HEK293 (cell line): ENCODE data around the gene KCNH5.

Experiments used
- HOXA7 ChIP-seq: sonication (generic); formaldehyde crosslinking; IDR thresholded peaks from 2 replicates; pipeline ENCODE4 v1.8.1; 2022; ENCODE audit warnings: missing genetic modification reagents, borderline replicate concordance
- MEIS1 ChIP-seq: sonication (generic); formaldehyde crosslinking; IDR thresholded peaks from 2 replicates; pipeline ENCODE4 v1.8.1; 2022; ENCODE audit warnings: missing genetic modification reagents, mild to moderate bottlenecking, borderline replicate concordance
- MYNN ChIP-seq: fragments of 450-650 bp; formaldehyde crosslinking; IDR thresholded peaks from 2 replicates; pipeline ENCODE4 v1.5.1; 2016; ENCODE audit warnings: missing biosample characterization, missing genetic modification characterization, borderline replicate concordance
- YY1 ChIP-seq: fragments of 450-650 bp; formaldehyde crosslinking; IDR thresholded peaks from 2 replicates; pipeline ENCODE4 v1.5.1; 2018; ENCODE audit warnings: missing biosample characterization, missing genetic modification characterization
- ZFP41 ChIP-seq: fragments of 450-650 bp; formaldehyde crosslinking; IDR thresholded peaks from 2 replicates; pipeline ENCODE4 v1.5.1; 2016; ENCODE audit warnings: missing biosample characterization, missing genetic modification characterization, borderline replicate concordance
- ZNF335 ChIP-seq: fragments of 450-650 bp; formaldehyde crosslinking; conservative IDR thresholded peaks from 2 replicates; pipeline ENCODE4 v1.5.1; 2016; ENCODE audit warnings: missing biosample characterization, missing genetic modification characterization
- ZNF350 ChIP-seq: fragments of 450-650 bp; formaldehyde crosslinking; IDR thresholded peaks from 2 replicates; pipeline ENCODE4 v1.5.0; 2017; ENCODE audit warnings: missing biosample characterization, mild to moderate bottlenecking, missing genetic modification characterization
- ZNF48 ChIP-seq: fragments of 450-650 bp; formaldehyde crosslinking; IDR thresholded peaks from 2 replicates; pipeline ENCODE4 v1.5.1; 2016; ENCODE audit warnings: missing biosample characterization, missing genetic modification characterization
- ZNF629 ChIP-seq: fragments of 450-650 bp; formaldehyde crosslinking; IDR thresholded peaks from 2 replicates; pipeline ENCODE4 v1.5.1; 2017; ENCODE audit warnings: missing biosample characterization, missing genetic modification characterization
- TF ChIP-seq, protein P1 (sequence below): fragments of 450-650 bp; formaldehyde crosslinking; IDR thresholded peaks from 2 replicates; pipeline ENCODE4 v1.5.1; 2016; ENCODE audit warnings: missing biosample characterization, missing genetic modification characterization
- TF ChIP-seq, protein P2 (sequence below): fragments of 450-650 bp; formaldehyde crosslinking; IDR thresholded peaks from 2 replicates; pipeline ENCODE4 v1.5.1; 2016; ENCODE audit warnings: missing biosample characterization, missing genetic modification characterization

DNA sequence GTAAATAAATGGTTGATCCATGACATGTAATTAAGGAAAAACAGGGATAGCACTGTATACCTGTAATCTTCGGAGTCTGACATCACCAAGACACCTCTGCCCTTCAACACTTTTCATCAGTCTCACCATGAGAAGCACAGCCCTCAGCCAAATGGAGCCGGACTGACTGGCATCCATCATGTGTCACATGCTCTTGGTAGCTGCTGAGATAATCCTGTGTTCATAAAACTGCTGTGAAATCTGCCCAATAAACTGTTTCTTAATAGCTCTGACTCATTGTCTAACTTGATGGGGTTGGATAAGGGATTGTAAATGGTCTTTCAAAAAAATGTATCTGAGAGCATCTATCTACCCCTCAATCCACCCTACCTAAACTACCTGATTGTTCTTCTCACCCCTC, 33.6 kb downstream of the KCNH5 start:
- TF ChIP-seq, protein P1, sequence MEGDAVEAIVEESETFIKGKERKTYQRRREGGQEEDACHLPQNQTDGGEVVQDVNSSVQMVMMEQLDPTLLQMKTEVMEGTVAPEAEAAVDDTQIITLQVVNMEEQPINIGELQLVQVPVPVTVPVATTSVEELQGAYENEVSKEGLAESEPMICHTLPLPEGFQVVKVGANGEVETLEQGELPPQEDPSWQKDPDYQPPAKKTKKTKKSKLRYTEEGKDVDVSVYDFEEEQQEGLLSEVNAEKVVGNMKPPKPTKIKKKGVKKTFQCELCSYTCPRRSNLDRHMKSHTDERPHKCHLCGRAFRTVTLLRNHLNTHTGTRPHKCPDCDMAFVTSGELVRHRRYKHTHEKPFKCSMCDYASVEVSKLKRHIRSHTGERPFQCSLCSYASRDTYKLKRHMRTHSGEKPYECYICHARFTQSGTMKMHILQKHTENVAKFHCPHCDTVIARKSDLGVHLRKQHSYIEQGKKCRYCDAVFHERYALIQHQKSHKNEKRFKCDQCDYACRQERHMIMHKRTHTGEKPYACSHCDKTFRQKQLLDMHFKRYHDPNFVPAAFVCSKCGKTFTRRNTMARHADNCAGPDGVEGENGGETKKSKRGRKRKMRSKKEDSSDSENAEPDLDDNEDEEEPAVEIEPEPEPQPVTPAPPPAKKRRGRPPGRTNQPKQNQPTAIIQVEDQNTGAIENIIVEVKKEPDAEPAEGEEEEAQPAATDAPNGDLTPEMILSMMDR (tag by site-specific recombination) = no peak
- no peak for TF ChIP-seq MYNN (tag by site-specific recombination)
- no peak for TF ChIP-seq ZNF629 (tag by site-specific recombination)
- no peak for TF ChIP-seq ZNF335 (tag by site-specific recombination)
- TF ChIP-seq ZFP41 (tag by site-specific recombination) = no peak
- no peak for TF ChIP-seq ZNF48 (tag by site-specific recombination)
- no peak for TF ChIP-seq ZNF350 (tag by site-specific recombination)
- TF ChIP-seq MEIS1 = no peak
- no peak for TF ChIP-seq HOXA7 (CRISPR knock-in tag)
- TF ChIP-seq, protein P2, sequence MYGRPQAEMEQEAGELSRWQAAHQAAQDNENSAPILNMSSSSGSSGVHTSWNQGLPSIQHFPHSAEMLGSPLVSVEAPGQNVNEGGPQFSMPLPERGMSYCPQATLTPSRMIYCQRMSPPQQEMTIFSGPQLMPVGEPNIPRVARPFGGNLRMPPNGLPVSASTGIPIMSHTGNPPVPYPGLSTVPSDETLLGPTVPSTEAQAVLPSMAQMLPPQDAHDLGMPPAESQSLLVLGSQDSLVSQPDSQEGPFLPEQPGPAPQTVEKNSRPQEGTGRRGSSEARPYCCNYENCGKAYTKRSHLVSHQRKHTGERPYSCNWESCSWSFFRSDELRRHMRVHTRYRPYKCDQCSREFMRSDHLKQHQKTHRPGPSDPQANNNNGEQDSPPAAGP (tag by site-specific recombination) = no peak
- no peak for TF ChIP-seq YY1 (tag by site-specific recombination)
